OCI-LY1 (cell line): ENCODE data around the gene LTBP4.

ENCODE experiments used
- CTCF ChIP-seq: fragments of 200-600 bp; sonication (generic), shearing (Covaris generic); IDR thresholded peaks from 2 replicates; pipeline ENCODE4 v1.5.1; 2017; ENCODE audit warnings: mild to moderate bottlenecking, antibody characterized with exemption, low read length, moderate library complexity, mixed read lengths
- EZH2 ChIP-seq: fragments of 200-600 bp; sonication (generic), shearing (Covaris generic); IDR thresholded peaks from 2 replicates; pipeline ENCODE4 v1.8.0; 2017; ENCODE audit warnings: borderline replicate concordance, mixed run types, mild to moderate bottlenecking, antibody characterized with exemption, low read length, moderate library complexity, mixed read lengths

GRCh38 chr19:40571005-40571318, 30.2 kb upstream of the LTBP4 start:
- TF ChIP-seq CTCF (no peak), EZH2 (no peak)
